Liver (tissue), 9 donors: ENCODE results near the gene SMYD3. TPM values are rescaled to one million over a fixed set of nuclear protein-coding genes. Genes with fewer than 3 reads are reported as not detected.

Experiments
- DNase-seq: peaks from one replicate; pipeline ENCODE4 v3.0.0-alpha.2; 2017; ENCODE audit warnings: low spot score
- H3K27ac ChIP-seq, 2 donors: one replicate each; pipeline ENCODE4 v1.7.0; 2013; ENCODE audit warnings: inconsistent platforms in 2 of 2, low read length in 2 of 2, control low read depth in 1 of 2, low read depth in 1 of 2, mild to moderate bottlenecking in 1 of 2
- H3K27me3 ChIP-seq, 4 donors: one replicate each; pipeline versions ENCODE4 v1.6.1 to v1.7.0; 2013; ENCODE audit warnings: low read length in 3 of 4, inconsistent platforms in 1 of 4, mild to moderate bottlenecking in 1 of 4, moderate library complexity in 1 of 4; ENCODE audit not compliant: control insufficient read depth in 4 of 4, insufficient read depth in 4 of 4
- H3K36me3 ChIP-seq, 4 donors: one replicate each; pipeline versions ENCODE4 v1.6.1 to v1.7.0; 2013; ENCODE audit warnings: low read length in 3 of 4, mild to moderate bottlenecking in 3 of 4, low read depth in 1 of 4, moderate library complexity in 1 of 4; ENCODE audit not compliant: control insufficient read depth in 4 of 4, insufficient read depth in 3 of 4
- H3K4me1 ChIP-seq, 4 donors: one replicate each; pipeline versions ENCODE4 v1.6.1 to v1.7.0; 2013; ENCODE audit warnings: low read length in 3 of 4, mild to moderate bottlenecking in 3 of 4, moderate library complexity in 1 of 4; ENCODE audit not compliant: control insufficient read depth in 4 of 4, insufficient read depth in 4 of 4
- H3K4me3 ChIP-seq, 3 donors: one replicate each; pipeline versions ENCODE4 v1.6.1 to v1.7.0; 2013; ENCODE audit warnings: low read length in 3 of 3, control low read depth in 1 of 3, low read depth in 1 of 3, mild to moderate bottlenecking in 1 of 3
- H3K9ac ChIP-seq, 2 donors: one replicate each; pipeline ENCODE4 v1.7.0; 2013; ENCODE audit warnings: low read length in 2 of 2, mild to moderate bottlenecking in 2 of 2, moderate library complexity in 2 of 2, control low read depth in 1 of 2, low read depth in 1 of 2
- H3K9me3 ChIP-seq, 4 donors: one replicate each; pipeline versions ENCODE4 v1.6.1 to v1.7.0; 2013; ENCODE audit warnings: low read length in 3 of 4; ENCODE audit not compliant: control insufficient read depth in 4 of 4
- ATF3 ChIP-seq: IDR thresholded peaks from 2 replicates; pipeline ENCODE4 v1.6.1; 2016; ENCODE audit warnings: antibody characterized with exemption
- EGR1 ChIP-seq, 2 donors: IDR thresholded peaks; 2 replicates each; pipeline ENCODE4 v1.6.1; 2016 to 2018; ENCODE audit warnings: antibody characterized with exemption in 2 of 2, low read depth in 2 of 2
- FOXA1 ChIP-seq: IDR thresholded peaks from 2 replicates; pipeline ENCODE4 v1.6.1; 2016; ENCODE audit warnings: antibody characterized with exemption
- FOXA2 ChIP-seq: IDR thresholded peaks from 2 replicates; pipeline ENCODE4 v1.6.1; 2016; ENCODE audit warnings: antibody characterized with exemption
- GABPA ChIP-seq, 2 donors: IDR thresholded peaks in 1 of 2; conservative IDR thresholded peaks in 1 of 2; 2 replicates each; pipeline ENCODE4 v1.6.1; 2016; ENCODE audit warnings: antibody characterized with exemption in 2 of 2, mild to moderate bottlenecking in 1 of 2, moderate library complexity in 1 of 2
- HNF4A ChIP-seq, 2 donors: conservative IDR thresholded peaks; 2 replicates each; pipeline ENCODE4 v1.6.1; 2016; ENCODE audit warnings: antibody characterized with exemption in 2 of 2, mild to moderate bottlenecking in 2 of 2
- HNF4G ChIP-seq: IDR thresholded peaks from 2 replicates; pipeline ENCODE4 v1.6.1; 2016; ENCODE audit warnings: antibody characterized with exemption
- JUND ChIP-seq, 2 donors: IDR thresholded peaks; 2 replicates each; pipeline ENCODE4 v1.6.1; 2016; ENCODE audit warnings: antibody characterized with exemption in 2 of 2
- MAX ChIP-seq: IDR thresholded peaks from 2 replicates; pipeline ENCODE4 v1.6.1; 2016; ENCODE audit warnings: antibody characterized with exemption
- NR2F2 ChIP-seq: IDR thresholded peaks from 2 replicates; pipeline ENCODE4 v1.6.1; 2016; ENCODE audit warnings: antibody characterized with exemption
- RAD21 ChIP-seq, 2 donors: IDR thresholded peaks; 2 replicates each; pipeline ENCODE4 v1.6.1; 2016; ENCODE audit warnings: antibody characterized with exemption in 2 of 2, mild to moderate bottlenecking in 2 of 2
- REST ChIP-seq: IDR thresholded peaks from 2 replicates; pipeline ENCODE4 v1.6.1; 2016; ENCODE audit warnings: antibody characterized with exemption, mild to moderate bottlenecking
- RXRA ChIP-seq, 2 donors: IDR thresholded peaks; 2 replicates each; pipeline ENCODE4 v1.6.1; 2017 to 2018; ENCODE audit warnings: antibody characterized with exemption in 2 of 2, mild to moderate bottlenecking in 1 of 2
- SP1 ChIP-seq: IDR thresholded peaks from 2 replicates; pipeline ENCODE4 v1.6.1; 2018; ENCODE audit warnings: antibody characterized with exemption, mild to moderate bottlenecking
- TAF1 ChIP-seq: conservative IDR thresholded peaks from 2 replicates; pipeline ENCODE4 v1.6.1; 2016; ENCODE audit warnings: antibody characterized with exemption, mild to moderate bottlenecking
- YY1 ChIP-seq: IDR thresholded peaks from 2 replicates; pipeline ENCODE4 v1.6.1; 2016; ENCODE audit warnings: antibody characterized with exemption, mild to moderate bottlenecking
- WGBS: extraction: QIAGEN DNeasy Blood & Tissue Kit; methylation state at CpG from one replicate; pipeline ENCODE4 v1.1.7; 2013; 5-methylcytosine and 5-hydroxymethylcytosine counted together
- polyA plus RNA-seq, 2 donors: library from polyadenylated mRNA; stranded (reverse) in 1 of 2; unstranded in 1 of 2; fragments of 200-250 nt in 1 of 2; fragments of >200 nt in 1 of 2; fragmentation: Nextera tagmentation in 1 of 2; extraction: Ambion mirVana in 1 of 2; gene quantifications; one replicate each; pipeline versions ENCODE4 v1.2.1 to v1.2.3, GENCODE V29; 2013 to 2015
- total RNA-seq, 2 donors: library from RNA; depleted of rRNA; stranded (reverse); fragments of >200 nt; gene quantifications; one replicate each; pipeline ENCODE4 v1.2.3, GENCODE V29; 2014
- TF ChIP-seq, protein P1 (sequence below): IDR thresholded peaks from 2 replicates; pipeline ENCODE4 v1.6.1; 2016; ENCODE audit warnings: antibody characterized with exemption
- TF ChIP-seq, protein P2 (sequence below): fragments of 150-350 bp; IDR thresholded peaks from 2 replicates; pipeline ENCODE4 v1.5.1; 2017; ENCODE audit warnings: improper control_type of control experiment, low read depth, low read length; ENCODE audit not compliant: missing input control
- donor health status: healthy.
- donor health status: healthy.
- donor health status: healthy.
- donor health status: healthy.
- donor health status: healthy.

Gene SMYD3
- total and polyA plus RNA-seq, 4 donors, result 3.1 to 9.1 (median 8.0) TPM

DNA sequence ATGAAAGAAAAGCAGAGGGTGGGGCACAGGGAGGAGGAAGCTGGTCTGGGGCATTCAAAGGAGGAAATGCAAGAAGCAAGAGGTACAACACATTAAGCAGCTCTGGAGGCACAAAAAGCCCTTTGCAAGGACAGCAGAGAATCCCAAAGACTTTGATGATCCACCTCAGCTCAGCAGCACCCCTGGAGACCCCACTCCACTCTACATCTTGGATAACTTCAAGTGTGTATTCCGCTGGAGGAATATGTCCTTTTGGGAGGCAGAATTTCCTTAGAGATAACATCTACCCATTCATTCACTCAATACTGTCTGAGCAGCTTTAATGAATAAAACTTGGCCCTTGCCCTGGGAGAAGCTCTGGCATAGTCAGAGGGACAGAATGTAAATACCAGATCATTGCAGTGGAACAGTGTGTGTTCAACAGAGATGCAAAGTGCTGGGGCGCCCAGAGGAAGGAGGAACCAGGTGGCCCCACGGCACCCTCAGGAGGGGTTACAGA is 752.6 kb downstream of the SMYD3 start:
- WGBS, result 81% methylated on average over 3 of the region's 3 CpGs
- H3K4me3 ChIP-seq, result no peak overlapping the region
- no peak overlapping the region for H3K27ac ChIP-seq
- no peak for DNase-seq
- no peak overlapping the region for H3K9ac ChIP-seq
- H3K9me3 ChIP-seq, result no peaks in the 10 kb centered on the region
- H3K4me1 ChIP-seq, result no peaks in the 10 kb centered on the region
- TF ChIP-seq, protein P1, sequence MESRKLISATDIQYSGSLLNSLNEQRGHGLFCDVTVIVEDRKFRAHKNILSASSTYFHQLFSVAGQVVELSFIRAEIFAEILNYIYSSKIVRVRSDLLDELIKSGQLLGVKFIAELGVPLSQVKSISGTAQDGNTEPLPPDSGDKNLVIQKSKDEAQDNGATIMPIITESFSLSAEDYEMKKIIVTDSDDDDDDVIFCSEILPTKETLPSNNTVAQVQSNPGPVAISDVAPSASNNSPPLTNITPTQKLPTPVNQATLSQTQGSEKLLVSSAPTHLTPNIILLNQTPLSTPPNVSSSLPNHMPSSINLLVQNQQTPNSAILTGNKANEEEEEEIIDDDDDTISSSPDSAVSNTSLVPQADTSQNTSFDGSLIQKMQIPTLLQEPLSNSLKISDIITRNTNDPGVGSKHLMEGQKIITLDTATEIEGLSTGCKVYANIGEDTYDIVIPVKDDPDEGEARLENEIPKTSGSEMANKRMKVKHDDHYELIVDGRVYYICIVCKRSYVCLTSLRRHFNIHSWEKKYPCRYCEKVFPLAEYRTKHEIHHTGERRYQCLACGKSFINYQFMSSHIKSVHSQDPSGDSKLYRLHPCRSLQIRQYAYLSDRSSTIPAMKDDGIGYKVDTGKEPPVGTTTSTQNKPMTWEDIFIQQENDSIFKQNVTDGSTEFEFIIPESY, result no peak
- TF ChIP-seq REST, result no peak
- no peak for TF ChIP-seq RXRA (IDR thresholded peaks at IDR 0.05)
- TF ChIP-seq FOXA1, result no peak
- TF ChIP-seq, protein P2, sequence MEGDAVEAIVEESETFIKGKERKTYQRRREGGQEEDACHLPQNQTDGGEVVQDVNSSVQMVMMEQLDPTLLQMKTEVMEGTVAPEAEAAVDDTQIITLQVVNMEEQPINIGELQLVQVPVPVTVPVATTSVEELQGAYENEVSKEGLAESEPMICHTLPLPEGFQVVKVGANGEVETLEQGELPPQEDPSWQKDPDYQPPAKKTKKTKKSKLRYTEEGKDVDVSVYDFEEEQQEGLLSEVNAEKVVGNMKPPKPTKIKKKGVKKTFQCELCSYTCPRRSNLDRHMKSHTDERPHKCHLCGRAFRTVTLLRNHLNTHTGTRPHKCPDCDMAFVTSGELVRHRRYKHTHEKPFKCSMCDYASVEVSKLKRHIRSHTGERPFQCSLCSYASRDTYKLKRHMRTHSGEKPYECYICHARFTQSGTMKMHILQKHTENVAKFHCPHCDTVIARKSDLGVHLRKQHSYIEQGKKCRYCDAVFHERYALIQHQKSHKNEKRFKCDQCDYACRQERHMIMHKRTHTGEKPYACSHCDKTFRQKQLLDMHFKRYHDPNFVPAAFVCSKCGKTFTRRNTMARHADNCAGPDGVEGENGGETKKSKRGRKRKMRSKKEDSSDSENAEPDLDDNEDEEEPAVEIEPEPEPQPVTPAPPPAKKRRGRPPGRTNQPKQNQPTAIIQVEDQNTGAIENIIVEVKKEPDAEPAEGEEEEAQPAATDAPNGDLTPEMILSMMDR, result no peak
- no peak for TF ChIP-seq SP1
- no peak for TF ChIP-seq FOXA2
- TF ChIP-seq GABPA (IDR thresholded peaks at IDR 0.05 in 1 of 2, conservative IDR thresholded peaks at IDR 0.05 in 1 of 2), result no peak
- no peak for TF ChIP-seq YY1
- no peak for TF ChIP-seq RAD21 (IDR thresholded peaks at IDR 0.05)
- no peak for TF ChIP-seq NR2F2
- TF ChIP-seq HNF4A (conservative IDR thresholded peaks at IDR 0.05), result no peak
- TF ChIP-seq TAF1, result no peak
- no peak for TF ChIP-seq HNF4G
- TF ChIP-seq ATF3, result no peak
- TF ChIP-seq JUND (IDR thresholded peaks at IDR 0.05), result no peak
- no peaks in the 10 kb centered on the region for H3K36me3 ChIP-seq
- no peaks in the 10 kb centered on the region for H3K27me3 ChIP-seq

DNA sequence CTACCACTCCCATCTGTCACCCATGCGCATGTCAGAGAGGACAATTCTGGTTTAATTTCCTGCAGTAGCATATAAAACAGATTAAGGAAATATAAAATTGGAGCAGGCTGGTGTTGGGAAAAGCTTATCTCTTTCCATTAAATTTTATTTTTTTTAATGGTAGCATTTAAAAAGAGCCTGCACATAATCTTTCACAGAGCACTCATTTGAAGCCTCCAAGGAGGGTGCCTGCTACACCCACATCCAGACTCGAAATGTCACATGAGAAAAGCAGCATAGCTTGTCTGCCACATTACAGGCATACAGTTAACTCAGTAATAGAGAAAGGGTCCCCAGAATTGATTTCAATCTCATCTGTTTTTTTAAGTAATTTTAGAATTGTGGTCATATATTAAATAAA is 753.3 kb downstream of the SMYD3 start:
- no peak overlapping the region for H3K4me3 ChIP-seq
- 93% methylated on average over 2 of the region's 2 CpGs for WGBS
- DNase-seq, result no peak
- no peaks in the 10 kb centered on the region for H3K4me1 ChIP-seq
- no peak overlapping the region for H3K27ac ChIP-seq
- no peaks in the 10 kb centered on the region for H3K9me3 ChIP-seq
- H3K36me3 ChIP-seq, result no peaks in the 10 kb centered on the region
- no peaks in the 10 kb centered on the region for H3K27me3 ChIP-seq
- H3K9ac ChIP-seq, result no peak overlapping the region
- TF ChIP-seq, protein P1, result no peak
- TF ChIP-seq ATF3 (no peak), RAD21 (IDR thresholded peaks at IDR 0.05) (no peak), SP1 (no peak), NR2F2 (no peak), YY1 (no peak), EGR1 (IDR thresholded peaks at IDR 0.05; ENCODE audit: low read depth in 2 of 2) (no peak), FOXA2 (no peak), JUND (IDR thresholded peaks at IDR 0.05) (no peak), GABPA (IDR thresholded peaks at IDR 0.05 in 1 of 2, conservative IDR thresholded peaks at IDR 0.05 in 1 of 2) (no peak), FOXA1 (no peak), TAF1 (no peak), HNF4G (no peak), HNF4A (conservative IDR thresholded peaks at IDR 0.05) (no peak), MAX (no peak), RXRA (IDR thresholded peaks at IDR 0.05) (no peak)
- TF ChIP-seq, protein P2, result no peak
